Gastroesophageal sphincter (tissue), 4 donors: Measurements from ENCODE around the gene OGFOD3. TPM values are rescaled to one million over a fixed set of nuclear protein-coding genes. Genes with fewer than 3 reads are reported as not detected.

ENCODE experiments used
- ATAC-seq: fragments of 150-250 bp; one replicate; pipeline ENCODE4 v1.9.1; 2016; ENCODE audit warnings: mild to moderate bottlenecking, moderate library complexity
- H3K27ac ChIP-seq, 4 donors: fragments of 200-600 bp; sonication (generic) in 3 of 4; 1 replicate in 3 of 4; 2 replicates in 1 of 4; pipeline ENCODE4 v1.5.1; 2016 to 2019
- H3K27me3 ChIP-seq: fragments of 200-600 bp; sonication (generic); one replicate; pipeline ENCODE4 v1.5.1; 2019
- H3K36me3 ChIP-seq, 2 donors: fragments of 200-600 bp; sonication (generic); one replicate each; pipeline ENCODE4 v1.5.1; 2019; ENCODE audit warnings: control low read depth in 1 of 2
- H3K4me1 ChIP-seq, 3 donors: fragments of 200-600 bp; sonication (generic); 1 replicate in 2 of 3; 2 replicates in 1 of 3; pipeline ENCODE4 v1.5.1; 2016 to 2019; ENCODE audit warnings: control low read depth in 2 of 3
- H3K4me3 ChIP-seq, 2 donors: fragments of 200-600 bp; sonication (generic); one replicate each; pipeline ENCODE4 v1.5.1; 2019; ENCODE audit warnings: mild to moderate bottlenecking in 1 of 2, moderate library complexity in 1 of 2
- H3K9me3 ChIP-seq, 3 donors: fragments of 200-600 bp; sonication (generic); one replicate each; pipeline ENCODE4 v1.5.1; 2017 to 2019; ENCODE audit warnings: control low read depth in 2 of 3
- EP300 ChIP-seq: sonication (generic); formaldehyde crosslinking; IDR thresholded peaks from one replicate; pipeline ENCODE4 v1.6.1; 2017; ENCODE audit warnings: antibody characterized with exemption, mild to moderate bottlenecking
- POLR2A ChIP-seq, 2 donors: fragments of 450-650 bp; IDR thresholded peaks; one replicate each; pipeline ENCODE4 v1.6.1; 2017; ENCODE audit warnings: antibody characterized with exemption in 2 of 2, mild to moderate bottlenecking in 2 of 2, moderate library complexity in 1 of 2
- POLR2AphosphoS5 ChIP-seq: sonication (generic); formaldehyde crosslinking; IDR thresholded peaks from one replicate; pipeline ENCODE4 v1.6.1; 2017; ENCODE audit warnings: antibody characterized with exemption
- WGBS, 2 donors: methylation state at CpG; one replicate each; pipeline ENCODE4 v1.1.5; 2018; ENCODE audit warnings: low coverage in 1 of 2; 5-methylcytosine and 5-hydroxymethylcytosine counted together
- total RNA-seq, 4 donors: library from RNA; depleted of rRNA; stranded (reverse); fragments of >200 nt; gene quantifications; one replicate each; pipeline ENCODE4 v1.1.0, GENCODE V29; 2016
- TF ChIP-seq, protein P1 (sequence below), 4 experiments: fragments of 200-600 bp in 2 of 4; fragments of 450-650 bp in 2 of 4; sonication (generic) in 1 of 4; IDR thresholded peaks; one replicate each; pipeline ENCODE4 v1.5.1; 2017 to 2019; ENCODE audit warnings: antibody characterized with exemption in 4 of 4, mild to moderate bottlenecking in 2 of 4, moderate library complexity in 2 of 4

Gene OGFOD3
- total RNA-seq, 4 donors from 2014 or later: 26.4 to 39.5 (median 28.8) TPM

DNA sequence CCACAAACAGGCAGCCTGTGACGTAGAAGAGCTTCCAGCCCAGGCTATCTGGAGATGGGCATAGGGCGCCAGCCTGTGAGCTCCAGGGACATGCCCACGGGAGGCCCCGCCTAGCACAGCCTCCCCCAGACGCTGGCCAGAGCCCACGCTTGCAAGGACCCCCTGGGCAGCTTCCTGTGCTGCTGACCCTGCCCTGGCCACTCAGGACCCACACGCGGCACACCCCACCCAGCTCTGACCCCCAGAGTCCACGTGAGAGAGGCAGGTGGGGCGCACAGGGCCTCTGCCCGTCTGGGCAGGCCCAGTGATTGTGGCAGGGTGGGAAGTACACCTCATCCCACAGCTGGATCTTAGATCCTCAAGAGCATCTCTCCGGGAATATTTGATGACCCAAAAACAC lies 28.3 kb upstream of the OGFOD3 start:
- H3K27me3 ChIP-seq: no peaks in the 10 kb centered on the region
- no peak overlapping the region for H3K27ac ChIP-seq
- no peaks in the 10 kb centered on the region for H3K9me3 ChIP-seq
- WGBS, 2 donors: 100% methylated on average over 1 of the region's 12 CpGs; no CpG with 5 or more reads in 1 of the 2 donors
- no peak overlapping the region for H3K4me3 ChIP-seq
- peaks cover 0 to 56% (median 16%) of the 10 kb centered on the region in 3 donors for H3K4me1 ChIP-seq
- H3K36me3 ChIP-seq: peaks cover 0 to 41% of the 10 kb centered on the region in 2 donors
- TF ChIP-seq, protein P1, sequence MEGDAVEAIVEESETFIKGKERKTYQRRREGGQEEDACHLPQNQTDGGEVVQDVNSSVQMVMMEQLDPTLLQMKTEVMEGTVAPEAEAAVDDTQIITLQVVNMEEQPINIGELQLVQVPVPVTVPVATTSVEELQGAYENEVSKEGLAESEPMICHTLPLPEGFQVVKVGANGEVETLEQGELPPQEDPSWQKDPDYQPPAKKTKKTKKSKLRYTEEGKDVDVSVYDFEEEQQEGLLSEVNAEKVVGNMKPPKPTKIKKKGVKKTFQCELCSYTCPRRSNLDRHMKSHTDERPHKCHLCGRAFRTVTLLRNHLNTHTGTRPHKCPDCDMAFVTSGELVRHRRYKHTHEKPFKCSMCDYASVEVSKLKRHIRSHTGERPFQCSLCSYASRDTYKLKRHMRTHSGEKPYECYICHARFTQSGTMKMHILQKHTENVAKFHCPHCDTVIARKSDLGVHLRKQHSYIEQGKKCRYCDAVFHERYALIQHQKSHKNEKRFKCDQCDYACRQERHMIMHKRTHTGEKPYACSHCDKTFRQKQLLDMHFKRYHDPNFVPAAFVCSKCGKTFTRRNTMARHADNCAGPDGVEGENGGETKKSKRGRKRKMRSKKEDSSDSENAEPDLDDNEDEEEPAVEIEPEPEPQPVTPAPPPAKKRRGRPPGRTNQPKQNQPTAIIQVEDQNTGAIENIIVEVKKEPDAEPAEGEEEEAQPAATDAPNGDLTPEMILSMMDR (IDR thresholded peaks at IDR 0.05): no peak
- TF ChIP-seq POLR2A (IDR thresholded peaks at IDR 0.05): no peak
- no peak for TF ChIP-seq EP300
- ATAC-seq: no peak

DNA sequence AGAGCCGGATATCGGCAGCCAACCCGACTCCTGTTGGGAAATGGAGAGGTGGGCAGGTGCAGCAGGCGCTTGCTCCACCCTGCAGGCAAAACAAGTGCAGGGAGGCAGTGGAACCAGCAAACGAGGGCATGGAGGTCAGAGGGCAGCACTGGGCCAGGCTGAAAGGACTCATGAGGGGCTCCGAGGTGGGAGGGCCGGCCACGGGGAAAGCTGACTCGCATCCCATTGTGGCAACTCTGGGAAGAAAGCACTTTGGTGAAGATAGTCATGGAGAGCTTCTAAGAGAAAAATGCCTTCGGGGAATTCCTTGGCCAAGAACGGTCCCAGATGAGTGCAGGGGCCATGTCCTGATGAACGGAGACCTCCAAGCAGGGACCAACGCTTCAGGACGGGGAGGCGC lies 27.7 kb upstream of the OGFOD3 start:
- no peak overlapping the region for H3K4me3 ChIP-seq
- peak overlapping the region in 1 of 4 donors; percentile 47 for H3K27ac ChIP-seq

DNA sequence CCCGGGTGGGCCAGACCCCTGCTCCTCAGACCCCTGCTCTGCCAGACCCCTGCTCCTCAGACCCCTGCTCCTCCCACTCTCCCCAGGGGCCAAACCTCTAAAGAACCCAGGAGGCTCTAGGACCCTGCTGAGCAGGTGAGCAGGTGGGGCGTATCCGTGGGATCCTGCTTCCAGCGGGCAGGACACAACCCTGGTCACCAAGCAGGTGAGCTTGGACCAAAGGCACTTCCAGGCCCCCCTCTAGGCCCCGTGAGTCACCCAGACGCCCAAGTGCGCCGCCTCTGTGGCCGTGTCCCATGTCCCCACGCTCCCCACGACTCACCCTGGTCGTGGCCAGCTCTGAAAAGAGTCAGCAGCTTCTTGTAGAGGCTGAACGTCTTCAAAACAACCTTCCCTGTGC lies 27.2 kb upstream of the OGFOD3 start:
- Histone ChIP-seq H3K27ac (peak overlapping the region in 2 of 4 donors; percentile 43 to 47), H3K36me3 (peaks cover 0 to 45% of the 10 kb centered on the region in 2 donors), H3K9me3 (no peaks in the 10 kb centered on the region), H3K4me3 (no peak overlapping the region), H3K4me1 (peaks cover 0 to 56% (median 11%) of the 10 kb centered on the region in 3 donors), H3K27me3 (no peaks in the 10 kb centered on the region)
- TF ChIP-seq, protein P1 (IDR thresholded peaks at IDR 0.05): no peak
- TF ChIP-seq POLR2AphosphoS5: no peak
- no peak for TF ChIP-seq POLR2A (IDR thresholded peaks at IDR 0.05)
- no peak for TF ChIP-seq EP300
- ATAC-seq: no peak
- WGBS, 2 donors: 98% methylated on average over 8 of the region's 13 CpGs; no CpG with 5 or more reads in 1 of the 2 donors

More for the DNA sequence above, 27.7 kb upstream of the OGFOD3 start:
- TF ChIP-seq EP300 (no peak), POLR2A (IDR thresholded peaks at IDR 0.05) (no peak), POLR2AphosphoS5 (no peak)
- TF ChIP-seq, protein P1 (IDR thresholded peaks at IDR 0.05): no peak
- Histone ChIP-seq H3K27me3 (no peaks in the 10 kb centered on the region), H3K4me1 (peaks cover 0 to 53% (median 11%) of the 10 kb centered on the region in 3 donors), H3K9me3 (no peaks in the 10 kb centered on the region), H3K36me3 (peaks cover 0 to 45% of the 10 kb centered on the region in 2 donors)
- 80 to 90% methylated on average over 3 to 7 of the region's 15 CpGs for WGBS, 2 donors
- no peak for ATAC-seq

DNA sequence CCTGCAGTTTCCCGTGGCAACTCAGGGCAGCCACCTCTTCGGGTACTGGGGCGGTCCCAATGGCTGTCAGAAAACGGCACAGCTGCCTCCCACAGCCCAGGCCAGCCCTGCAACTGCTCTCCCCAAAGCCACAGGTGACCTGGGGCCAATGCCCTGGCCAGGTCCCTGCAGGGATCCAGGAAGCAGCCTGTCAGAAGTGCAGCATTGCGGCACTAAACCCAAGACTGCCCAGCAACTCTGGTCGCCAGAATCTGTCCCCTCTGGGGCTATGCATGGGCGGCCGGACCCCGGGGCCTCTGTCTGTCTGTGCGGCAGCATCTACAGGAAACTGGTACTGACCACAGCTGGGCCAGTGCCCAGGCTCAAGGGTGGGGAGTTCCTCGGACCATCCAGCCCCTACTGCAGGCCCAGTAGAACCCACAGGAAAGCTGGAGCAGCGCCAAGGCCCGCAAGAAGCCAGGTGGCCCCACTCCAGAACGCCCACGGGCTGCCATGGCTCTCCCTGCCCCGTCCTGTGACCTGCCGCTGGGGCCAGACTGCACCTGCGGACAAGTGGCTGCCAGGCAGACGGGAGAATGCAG lies 26.6 kb upstream of the OGFOD3 start:
- H3K27ac ChIP-seq: peak overlapping the region in 3 of 4 donors; percentile 10 to 47 (median 43)
- 80% methylated on average over 1 of the region's 19 CpGs; no CpG with 5 or more reads in 1 of the 2 donors for WGBS, 2 donors
- ATAC-seq: peak; percentile 22
- peaks cover 0 to 50% of the 10 kb centered on the region in 2 donors for H3K36me3 ChIP-seq
- H3K27me3 ChIP-seq: no peaks in the 10 kb centered on the region
- H3K4me3 ChIP-seq: no peak overlapping the region
- H3K4me1 ChIP-seq: peaks cover 0 to 55% (median 11%) of the 10 kb centered on the region in 3 donors
- no peaks in the 10 kb centered on the region for H3K9me3 ChIP-seq
- TF ChIP-seq POLR2A (IDR thresholded peaks at IDR 0.05): no peak
- no peak for TF ChIP-seq EP300
- TF ChIP-seq, protein P1 (IDR thresholded peaks at IDR 0.05): no peak
- no peak for TF ChIP-seq POLR2AphosphoS5
